Panc1 (cell line): ENCODE results near the gene KCTD4. TPM values are rescaled to one million over a fixed set of nuclear protein-coding genes. Genes with fewer than 3 reads are reported as not detected.

Experiments
- ATAC-seq: fragments of 200-7000 bp; cut with Tn5 transposase; 2 replicates; pipeline ENCODE4 v1.9.1; 2020; ENCODE audit warnings: mild to moderate bottlenecking, moderate library complexity
- BruUV-seq: library from RNA; stranded (reverse); fragments of 400-500 nt; replicated peaks from 2 replicates; lab custom pipeline; 2021; lab: Mats Ljungman, UMichigan
- CTCF ChIA-PET: fragments of 300-600 bp; sonication (Branson Sonifier 250); formaldehyde crosslinking; loops from one replicate; lab custom pipeline; 2022; ENCODE audit warnings: antibody characterized with exemption; lab: Charles Lee
- POLR2A ChIA-PET: fragments of 300-600 bp; sonication (Branson Sonifier 250); formaldehyde crosslinking; loops from one replicate; lab custom pipeline; 2022; ENCODE audit warnings: antibody characterized with exemption; lab: Charles Lee
- DNase-seq: peaks from one replicate; pipeline ENCODE4 v3.0.0-alpha.2; 2010; ENCODE audit warnings: low read depth, low spot score
- H3K27ac ChIP-seq: 2 replicates; pipeline ENCODE4 v1.5.1; 2011; ENCODE audit warnings: mild to moderate bottlenecking, low read length, inconsistent platforms
- H3K27me3 ChIP-seq: fragments of 200-500 bp; sonication (Bioruptor generic); 2 replicates; pipeline ENCODE4 v1.6.0; 2014; ENCODE audit warnings: low read length, inconsistent platforms; ENCODE audit not compliant: control insufficient read depth, insufficient read depth
- H3K36me3 ChIP-seq: fragments of 200-500 bp; sonication (Bioruptor generic); 2 replicates; pipeline ENCODE4 v1.5.1; 2014; ENCODE audit warnings: inconsistent platforms, mild to moderate bottlenecking, low read length, moderate library complexity; ENCODE audit not compliant: control insufficient read depth, insufficient read depth
- H3K4me1 ChIP-seq: 2 replicates; pipeline ENCODE4 v1.5.1; 2011; ENCODE audit warnings: inconsistent platforms, mild to moderate bottlenecking, low read length, moderate library complexity; ENCODE audit not compliant: control insufficient read depth, insufficient read depth
- H3K4me3 ChIP-seq, 2 experiments: 2 replicates each; pipeline ENCODE4 v1.5.1; 2011 to 2012; ENCODE audit warnings: low read depth in 2 of 2, low read length in 2 of 2, mild to moderate bottlenecking in 2 of 2, inconsistent platforms in 1 of 2, moderate library complexity in 1 of 2
- H3K9me3 ChIP-seq: fragments of 200-500 bp; sonication (Bioruptor generic); 2 replicates; pipeline ENCODE4 v1.5.1; 2014; ENCODE audit warnings: low read depth, mild to moderate bottlenecking, inconsistent platforms, low read length, moderate library complexity; ENCODE audit not compliant: control insufficient read depth, insufficient read depth
- CTCF ChIP-seq: fragments of 450-650 bp; IDR thresholded peaks from 2 replicates; pipeline ENCODE4 v1.5.1; 2017; ENCODE audit warnings: mild to moderate bottlenecking
- POLR2AphosphoS5 ChIP-seq: IDR thresholded peaks from 2 replicates; pipeline ENCODE4 v1.6.1; 2012; ENCODE audit warnings: mild to moderate bottlenecking, low read depth, low read length, moderate library complexity
- SIN3A ChIP-seq: IDR thresholded peaks from 2 replicates; pipeline ENCODE4 v1.6.1; 2012; ENCODE audit warnings: low read depth, mild to moderate bottlenecking, low read length, moderate library complexity, borderline replicate concordance; ENCODE audit not compliant: insufficient read depth
- TCF7L2 ChIP-seq: IDR thresholded peaks from 2 replicates; pipeline ENCODE4 v1.6.1; 2011; ENCODE audit warnings: mild to moderate bottlenecking, low read depth, low read length, inconsistent platforms
- in situ Hi-C: cut with HindIII; loops from 2 replicates; pipeline ENCODE4 v1.10.0; 2016; ENCODE audit warnings: low sequenced_read_pairs, low pct_unique_long_range_greater_than_20kb
- intact Hi-C: fragments of 100-400 bp; cut with micrococcal nuclease; formaldehyde crosslinking; loops from one replicate; pipeline ENCODE4 v1.10.0; 2022; ENCODE audit not compliant: unreplicated experiment
- total RNA-seq: library from RNA; stranded (reverse); gene quantifications from one replicate; pipeline ENCODE4 v1.2.1, GENCODE V29; 2021; ENCODE audit not compliant: unreplicated experiment
- TF ChIP-seq, protein P1 (sequence below), 2 experiments: IDR thresholded peaks; 2 replicates each; pipeline ENCODE4 v1.6.1; 2011 to 2012; ENCODE audit warnings: low read depth in 2 of 2, control low read depth in 1 of 2, low read length in 1 of 2, mild to moderate bottlenecking in 1 of 2, moderate library complexity in 1 of 2; ENCODE audit not compliant: insufficient read depth in 1 of 2

The KCTD4 gene
- total RNA-seq, 1 experiment from 2014 or later = not detected

GRCh38 chr13:45207319-45207718 is 6.5 kb upstream of the KCTD4 start:
- in situ Hi-C loops = no loop called here
- ATAC-seq = no peak
- TF ChIP-seq TCF7L2 (no peak), POLR2AphosphoS5 (no peak), CTCF (no peak), SIN3A (no peak)
- TF ChIP-seq, protein P1, sequence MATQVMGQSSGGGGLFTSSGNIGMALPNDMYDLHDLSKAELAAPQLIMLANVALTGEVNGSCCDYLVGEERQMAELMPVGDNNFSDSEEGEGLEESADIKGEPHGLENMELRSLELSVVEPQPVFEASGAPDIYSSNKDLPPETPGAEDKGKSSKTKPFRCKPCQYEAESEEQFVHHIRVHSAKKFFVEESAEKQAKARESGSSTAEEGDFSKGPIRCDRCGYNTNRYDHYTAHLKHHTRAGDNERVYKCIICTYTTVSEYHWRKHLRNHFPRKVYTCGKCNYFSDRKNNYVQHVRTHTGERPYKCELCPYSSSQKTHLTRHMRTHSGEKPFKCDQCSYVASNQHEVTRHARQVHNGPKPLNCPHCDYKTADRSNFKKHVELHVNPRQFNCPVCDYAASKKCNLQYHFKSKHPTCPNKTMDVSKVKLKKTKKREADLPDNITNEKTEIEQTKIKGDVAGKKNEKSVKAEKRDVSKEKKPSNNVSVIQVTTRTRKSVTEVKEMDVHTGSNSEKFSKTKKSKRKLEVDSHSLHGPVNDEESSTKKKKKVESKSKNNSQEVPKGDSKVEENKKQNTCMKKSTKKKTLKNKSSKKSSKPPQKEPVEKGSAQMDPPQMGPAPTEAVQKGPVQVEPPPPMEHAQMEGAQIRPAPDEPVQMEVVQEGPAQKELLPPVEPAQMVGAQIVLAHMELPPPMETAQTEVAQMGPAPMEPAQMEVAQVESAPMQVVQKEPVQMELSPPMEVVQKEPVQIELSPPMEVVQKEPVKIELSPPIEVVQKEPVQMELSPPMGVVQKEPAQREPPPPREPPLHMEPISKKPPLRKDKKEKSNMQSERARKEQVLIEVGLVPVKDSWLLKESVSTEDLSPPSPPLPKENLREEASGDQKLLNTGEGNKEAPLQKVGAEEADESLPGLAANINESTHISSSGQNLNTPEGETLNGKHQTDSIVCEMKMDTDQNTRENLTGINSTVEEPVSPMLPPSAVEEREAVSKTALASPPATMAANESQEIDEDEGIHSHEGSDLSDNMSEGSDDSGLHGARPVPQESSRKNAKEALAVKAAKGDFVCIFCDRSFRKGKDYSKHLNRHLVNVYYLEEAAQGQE (IDR thresholded peaks at IDR 0.05; ENCODE audit: insufficient read depth in 1 of 2, low read depth in 2 of 2, low read length in 1 of 2) = no peak
- Histone ChIP-seq H3K9me3 (no peaks in the 10 kb centered on the region), H3K4me3 (no peak overlapping the region), H3K27ac (no peak overlapping the region), H3K4me1 (peaks cover 7% of the 10 kb centered on the region), H3K36me3 (no peaks in the 10 kb centered on the region), H3K27me3 (no peaks in the 10 kb centered on the region)
- no peak for DNase-seq
- ChIA-PET CTCF (no interaction called here), POLR2A (no interaction called here)
- no TSS peak for BruUV-seq
- intact Hi-C loops = no loop called here

- in situ Hi-C loops = no loop called here
- no peaks in the 10 kb centered on the region for H3K36me3 ChIP-seq
- no peaks in the 10 kb centered on the region for H3K27me3 ChIP-seq
- no peak for TF ChIP-seq SIN3A
- TF ChIP-seq, protein P1 (IDR thresholded peaks at IDR 0.05; ENCODE audit: insufficient read depth in 1 of 2, low read depth in 2 of 2, low read length in 1 of 2) = no peak
- TF ChIP-seq CTCF = no peak
- no peak for TF ChIP-seq POLR2AphosphoS5
- TF ChIP-seq TCF7L2 = no peak
- BruUV-seq = no TSS peak
- ATAC-seq (peak; percentile 91), DNase-seq (peak; percentile 78)
- intact Hi-C loops = no loop called here
- peak overlapping the region; percentile 48 for H3K27ac ChIP-seq
- no peak overlapping the region for H3K4me3 ChIP-seq
- peaks cover 7% of the 10 kb centered on the region for H3K4me1 ChIP-seq
- ChIA-PET POLR2A (no interaction called here), CTCF (no interaction called here)
- no peaks in the 10 kb centered on the region for H3K9me3 ChIP-seq
These were observed 5.5 kb upstream of the KCTD4 start for GRCh38 chr13:45206340-45206739.
